ENCODE results near the gene PTPN7. TPM values are rescaled to one million over a fixed set of nuclear protein-coding genes. Genes with fewer than 3 reads are reported as not detected.

The PTPN7 gene
- total and polyA plus RNA-seq, 2 of the 13 experiments (the other 11 are each of a cell fraction or from before 2014, with no cell fraction given) = not detected

GRCh38 chr1:202143011-202143767 is 17.2 kb downstream of the PTPN7 start (continued):
- TF ChIP-seq, protein P1, sequence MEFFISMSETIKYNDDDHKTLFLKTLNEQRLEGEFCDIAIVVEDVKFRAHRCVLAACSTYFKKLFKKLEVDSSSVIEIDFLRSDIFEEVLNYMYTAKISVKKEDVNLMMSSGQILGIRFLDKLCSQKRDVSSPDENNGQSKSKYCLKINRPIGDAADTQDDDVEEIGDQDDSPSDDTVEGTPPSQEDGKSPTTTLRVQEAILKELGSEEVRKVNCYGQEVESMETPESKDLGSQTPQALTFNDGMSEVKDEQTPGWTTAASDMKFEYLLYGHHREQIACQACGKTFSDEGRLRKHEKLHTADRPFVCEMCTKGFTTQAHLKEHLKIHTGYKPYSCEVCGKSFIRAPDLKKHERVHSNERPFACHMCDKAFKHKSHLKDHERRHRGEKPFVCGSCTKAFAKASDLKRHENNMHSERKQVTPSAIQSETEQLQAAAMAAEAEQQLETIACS (CRISPR knock-in tag; IDR thresholded peaks at IDR 0.05) = no peak
- TF ChIP-seq ZNF639 (CRISPR knock-in tag; conservative IDR thresholded peaks at IDR 0.05) (no peak), SOX5 (CRISPR knock-in tag; IDR thresholded peaks at IDR 0.05; ENCODE audit: borderline replicate concordance) (peak; percentile 73; the same call in 1 of the 2 replicates), HNF1A (IDR thresholded peaks at IDR 0.05; ENCODE audit: low read depth) (no peak), HNF1A (CRISPR knock-in tag; IDR thresholded peaks at IDR 0.05; ENCODE audit: borderline replicate concordance) (0 out of 2 replicates have a peak, but pooled peaks have one; percentile 27), NCOA2 (CRISPR knock-in tag; IDR thresholded peaks at IDR 0.05) (peak; percentile 19; the same call in 1 of the 2 replicates), RXRB (CRISPR knock-in tag; IDR thresholded peaks at IDR 0.05; ENCODE audit: borderline replicate concordance) (peak; percentile 93), ZSCAN29 (CRISPR knock-in tag; conservative IDR thresholded peaks at IDR 0.05) (peak; percentile 63), ZNF710 (CRISPR knock-in tag; IDR thresholded peaks at IDR 0.05; ENCODE audit: borderline replicate concordance) (no peak), SUZ12 (IDR thresholded peaks at IDR 0.05; ENCODE audit: low read depth, low read length) (no peak), ZSCAN21 (CRISPR knock-in tag; IDR thresholded peaks at IDR 0.05; ENCODE audit: borderline replicate concordance) (0 out of 2 replicates have a peak, but pooled peaks have one; percentile 69), HMG20B (CRISPR knock-in tag; conservative IDR thresholded peaks at IDR 0.05) (0 out of 2 replicates have a peak, but pooled peaks have one; percentile 48)
- TF ChIP-seq, protein P2, sequence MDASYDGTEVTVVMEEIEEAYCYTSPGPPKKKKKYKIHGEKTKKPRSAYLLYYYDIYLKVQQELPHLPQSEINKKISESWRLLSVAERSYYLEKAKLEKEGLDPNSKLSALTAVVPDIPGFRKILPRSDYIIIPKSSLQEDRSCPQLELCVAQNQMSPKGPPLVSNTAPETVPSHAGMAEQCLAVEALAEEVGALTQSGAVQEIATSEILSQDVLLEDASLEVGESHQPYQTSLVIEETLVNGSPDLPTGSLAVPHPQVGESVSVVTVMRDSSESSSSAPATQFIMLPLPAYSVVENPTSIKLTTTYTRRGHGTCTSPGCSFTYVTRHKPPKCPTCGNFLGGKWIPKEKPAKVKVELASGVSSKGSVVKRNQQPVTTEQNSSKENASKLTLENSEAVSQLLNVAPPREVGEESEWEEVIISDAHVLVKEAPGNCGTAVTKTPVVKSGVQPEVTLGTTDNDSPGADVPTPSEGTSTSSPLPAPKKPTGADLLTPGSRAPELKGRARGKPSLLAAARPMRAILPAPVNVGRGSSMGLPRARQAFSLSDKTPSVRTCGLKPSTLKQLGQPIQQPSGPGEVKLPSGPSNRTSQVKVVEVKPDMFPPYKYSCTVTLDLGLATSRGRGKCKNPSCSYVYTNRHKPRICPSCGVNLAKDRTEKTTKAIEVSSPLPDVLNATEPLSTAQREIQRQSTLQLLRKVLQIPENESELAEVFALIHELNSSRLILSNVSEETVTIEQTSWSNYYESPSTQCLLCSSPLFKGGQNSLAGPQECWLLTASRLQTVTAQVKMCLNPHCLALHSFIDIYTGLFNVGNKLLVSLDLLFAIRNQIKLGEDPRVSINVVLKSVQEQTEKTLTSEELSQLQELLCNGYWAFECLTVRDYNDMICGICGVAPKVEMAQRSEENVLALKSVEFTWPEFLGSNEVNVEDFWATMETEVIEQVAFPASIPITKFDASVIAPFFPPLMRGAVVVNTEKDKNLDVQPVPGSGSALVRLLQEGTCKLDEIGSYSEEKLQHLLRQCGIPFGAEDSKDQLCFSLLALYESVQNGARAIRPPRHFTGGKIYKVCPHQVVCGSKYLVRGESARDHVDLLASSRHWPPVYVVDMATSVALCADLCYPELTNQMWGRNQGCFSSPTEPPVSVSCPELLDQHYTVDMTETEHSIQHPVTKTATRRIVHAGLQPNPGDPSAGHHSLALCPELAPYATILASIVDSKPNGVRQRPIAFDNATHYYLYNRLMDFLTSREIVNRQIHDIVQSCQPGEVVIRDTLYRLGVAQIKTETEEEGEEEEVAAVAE (CRISPR knock-in tag; IDR thresholded peaks at IDR 0.05; ENCODE audit: borderline replicate concordance) = no peak
- TF ChIP-seq, protein P3, sequence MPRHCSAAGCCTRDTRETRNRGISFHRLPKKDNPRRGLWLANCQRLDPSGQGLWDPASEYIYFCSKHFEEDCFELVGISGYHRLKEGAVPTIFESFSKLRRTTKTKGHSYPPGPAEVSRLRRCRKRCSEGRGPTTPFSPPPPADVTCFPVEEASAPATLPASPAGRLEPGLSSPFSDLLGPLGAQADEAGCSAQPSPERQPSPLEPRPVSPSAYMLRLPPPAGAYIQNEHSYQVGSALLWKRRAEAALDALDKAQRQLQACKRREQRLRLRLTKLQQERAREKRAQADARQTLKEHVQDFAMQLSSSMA (CRISPR knock-in tag; IDR thresholded peaks at IDR 0.05) = peak; percentile 56; the same call in 1 of the 2 replicates
